ENCODE measurements around the gene TAF8. TPM values are rescaled to one million over a fixed set of nuclear protein-coding genes. Genes with fewer than 3 reads are reported as not detected.

The TAF8 gene
- total RNA-seq, 4 donors from 2014 or later, result 16.3 to 49.2 (median 35.6) TPM

DNA sequence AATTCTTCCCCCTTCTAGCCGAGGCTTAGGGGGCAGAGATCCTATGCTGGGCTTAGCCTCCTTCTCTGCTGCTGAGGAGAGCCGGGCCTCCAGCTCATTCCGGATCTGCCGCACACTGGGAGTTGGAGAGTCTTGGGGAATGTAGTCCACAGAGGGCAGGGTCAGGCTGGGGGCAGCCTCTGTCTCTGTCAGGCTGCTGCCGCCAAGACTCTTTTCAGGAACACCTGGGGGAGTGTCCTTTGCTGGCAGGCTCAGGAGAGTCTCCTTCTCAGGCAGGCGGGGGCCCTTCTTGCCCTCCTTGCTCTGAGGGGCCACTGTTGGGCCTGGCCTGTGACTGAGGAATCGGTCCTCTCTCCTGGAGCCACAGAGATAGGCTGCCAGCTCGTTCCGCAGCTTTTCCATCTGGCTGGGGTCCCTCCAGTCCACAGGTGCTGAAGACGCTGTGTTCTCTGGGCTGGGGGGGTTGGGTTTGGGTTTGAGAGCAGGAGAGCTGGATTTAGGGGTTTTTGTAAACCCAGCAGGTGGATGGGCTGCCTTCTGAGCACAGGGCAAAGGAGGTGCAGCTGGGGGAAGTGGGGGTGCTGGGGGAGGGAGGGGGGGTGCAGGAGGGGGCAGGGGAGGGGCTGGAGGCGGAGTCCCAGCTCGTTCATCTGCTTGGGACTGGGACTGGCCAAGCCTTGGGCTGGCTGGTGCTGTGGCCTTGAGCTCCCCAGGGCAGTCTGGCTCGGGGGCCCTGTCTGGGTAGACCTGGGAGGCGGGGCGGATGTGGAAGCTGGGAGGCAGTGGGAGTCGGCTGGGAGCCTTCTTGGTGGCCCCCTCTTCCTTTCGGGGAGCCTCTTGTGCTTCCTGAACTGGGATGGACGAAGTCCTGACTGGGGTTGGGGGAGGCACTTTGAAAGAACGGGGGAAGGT is 56.0 kb downstream of the TAF8 start:
- in situ Hi-C loops (cut with MboI; ENCODE audit: low sequenced_read_pairs in 4 of 4) (no loop called here), intact Hi-C loops (cut with DNase I; ENCODE audit: low total_unique reads) (no loop called here)
- Histone ChIP-seq H3K4me3 (no peak overlapping the region), H3K4me1 (no peaks in the 10 kb centered on the region), H3K9me3 (no peaks in the 10 kb centered on the region), H3K36me3 (no peaks in the 10 kb centered on the region), H3K27ac (no peak overlapping the region), H3K27me3 (peaks cover 5 to 15% (median 13%) of the 10 kb centered on the region in 3 donors)
- no peak for TF ChIP-seq POLR2A (IDR thresholded peaks at IDR 0.05)
- TF ChIP-seq, protein P1, sequence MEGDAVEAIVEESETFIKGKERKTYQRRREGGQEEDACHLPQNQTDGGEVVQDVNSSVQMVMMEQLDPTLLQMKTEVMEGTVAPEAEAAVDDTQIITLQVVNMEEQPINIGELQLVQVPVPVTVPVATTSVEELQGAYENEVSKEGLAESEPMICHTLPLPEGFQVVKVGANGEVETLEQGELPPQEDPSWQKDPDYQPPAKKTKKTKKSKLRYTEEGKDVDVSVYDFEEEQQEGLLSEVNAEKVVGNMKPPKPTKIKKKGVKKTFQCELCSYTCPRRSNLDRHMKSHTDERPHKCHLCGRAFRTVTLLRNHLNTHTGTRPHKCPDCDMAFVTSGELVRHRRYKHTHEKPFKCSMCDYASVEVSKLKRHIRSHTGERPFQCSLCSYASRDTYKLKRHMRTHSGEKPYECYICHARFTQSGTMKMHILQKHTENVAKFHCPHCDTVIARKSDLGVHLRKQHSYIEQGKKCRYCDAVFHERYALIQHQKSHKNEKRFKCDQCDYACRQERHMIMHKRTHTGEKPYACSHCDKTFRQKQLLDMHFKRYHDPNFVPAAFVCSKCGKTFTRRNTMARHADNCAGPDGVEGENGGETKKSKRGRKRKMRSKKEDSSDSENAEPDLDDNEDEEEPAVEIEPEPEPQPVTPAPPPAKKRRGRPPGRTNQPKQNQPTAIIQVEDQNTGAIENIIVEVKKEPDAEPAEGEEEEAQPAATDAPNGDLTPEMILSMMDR (IDR thresholded peaks at IDR 0.05 in 4 of 5, conservative IDR thresholded peaks at IDR 0.05 in 1 of 5), result no peak
- no peak for DNase-seq
- no peak for ATAC-seq

DNA sequence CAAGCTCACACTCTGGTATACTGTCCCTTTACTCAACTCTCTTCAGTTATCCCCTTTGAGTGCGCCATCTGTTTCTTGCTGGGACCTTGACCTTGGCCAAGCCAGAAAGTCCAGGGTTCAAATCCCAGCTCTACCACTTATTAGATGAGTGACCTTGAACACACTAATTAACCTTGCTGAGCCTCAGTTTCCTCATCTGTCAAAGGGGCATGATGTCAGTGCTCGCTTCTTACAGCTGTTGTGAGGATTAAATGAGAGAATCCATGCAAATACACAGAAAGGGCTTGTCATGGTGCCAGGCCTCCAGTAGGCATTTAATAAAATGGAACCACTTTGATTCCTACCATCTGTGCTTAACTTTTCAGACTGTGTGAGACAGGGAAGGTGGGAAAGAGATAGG is 57.7 kb downstream of the TAF8 start:
- ATAC-seq (no peak), DNase-seq (no peak)
- intact Hi-C loops (cut with DNase I; ENCODE audit: low total_unique reads), result no loop called here
- no peaks in the 10 kb centered on the region for H3K9me3 ChIP-seq
- H3K36me3 ChIP-seq, result no peaks in the 10 kb centered on the region
- no peak overlapping the region for H3K27ac ChIP-seq
- no peaks in the 10 kb centered on the region for H3K4me1 ChIP-seq
- no peak overlapping the region for H3K4me3 ChIP-seq
- H3K27me3 ChIP-seq, result peaks cover 5 to 15% (median 13%) of the 10 kb centered on the region in 3 donors
- TF ChIP-seq POLR2A (IDR thresholded peaks at IDR 0.05), result no peak
- TF ChIP-seq, protein P1 (IDR thresholded peaks at IDR 0.05 in 4 of 5, conservative IDR thresholded peaks at IDR 0.05 in 1 of 5), result no peak
- in situ Hi-C loops (cut with MboI; ENCODE audit: low sequenced_read_pairs in 4 of 4), result no loop called here

DNA sequence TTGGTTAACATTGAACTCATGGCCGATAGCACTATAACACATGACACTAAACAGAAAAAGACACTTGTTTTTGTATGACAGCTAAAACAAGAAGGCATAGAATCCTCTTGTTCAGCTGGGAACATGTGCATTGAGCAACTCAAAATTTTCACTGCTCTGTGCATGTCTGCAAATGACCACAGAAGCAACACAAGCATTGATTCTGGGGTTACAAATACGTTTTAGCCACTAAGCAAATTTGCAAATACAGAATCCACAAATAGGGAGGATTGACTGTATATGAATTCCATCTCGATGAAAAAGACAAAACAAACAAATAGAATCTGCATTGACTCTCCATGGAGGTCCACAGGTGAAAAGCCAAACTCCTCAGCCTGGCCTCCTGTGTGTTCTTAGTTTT is 60.4 kb downstream of the TAF8 start:
- Histone ChIP-seq H3K36me3 (no peaks in the 10 kb centered on the region), H3K27ac (no peak overlapping the region), H3K27me3 (peaks cover 0 to 2% (median 0%) of the 10 kb centered on the region in 3 donors), H3K9me3 (no peaks in the 10 kb centered on the region), H3K4me1 (no peaks in the 10 kb centered on the region), H3K4me3 (no peak overlapping the region)
- DNase-seq (no peak), ATAC-seq (no peak)
- TF ChIP-seq, protein P1 (IDR thresholded peaks at IDR 0.05 in 4 of 5, conservative IDR thresholded peaks at IDR 0.05 in 1 of 5), result no peak
- no peak for TF ChIP-seq POLR2A (IDR thresholded peaks at IDR 0.05)
- intact Hi-C loops (cut with DNase I; ENCODE audit: low total_unique reads), result no loop called here
- in situ Hi-C loops (cut with MboI; ENCODE audit: low sequenced_read_pairs in 4 of 4), result no loop called here

GRCh38 chr6:42112351-42112750 is 62.0 kb downstream of the TAF8 start:
- H3K4me3 ChIP-seq, result no peak overlapping the region
- in situ Hi-C loops (cut with MboI; ENCODE audit: low sequenced_read_pairs in 4 of 4), result no loop called here
- no peaks in the 10 kb centered on the region for H3K9me3 ChIP-seq
- no peak for TF ChIP-seq POLR2A (IDR thresholded peaks at IDR 0.05)
- TF ChIP-seq, protein P1 (IDR thresholded peaks at IDR 0.05 in 4 of 5, conservative IDR thresholded peaks at IDR 0.05 in 1 of 5), result no peak
- no peak for ATAC-seq
- H3K27me3 ChIP-seq, result no peaks in the 10 kb centered on the region
- no peak overlapping the region for H3K27ac ChIP-seq
- H3K36me3 ChIP-seq, result no peaks in the 10 kb centered on the region
- no peak for DNase-seq
- peaks cover 0 to 1% of the 10 kb centered on the region in 2 donors for H3K4me1 ChIP-seq
- intact Hi-C loops (cut with DNase I; ENCODE audit: low total_unique reads), result no loop called here
